HG03039 (cell line): ENCODE measurements around the gene OR8G5.

ENCODE experiments used
- ATAC-seq: cut with Tn5 transposase; IDR thresholded peaks from one replicate; pipeline ENCODE4 v1.9.1; 2021; ENCODE audit warnings: mild to moderate bottlenecking, moderate library complexity; ENCODE audit not compliant: unreplicated experiment

The OR8G5 gene

DNA sequence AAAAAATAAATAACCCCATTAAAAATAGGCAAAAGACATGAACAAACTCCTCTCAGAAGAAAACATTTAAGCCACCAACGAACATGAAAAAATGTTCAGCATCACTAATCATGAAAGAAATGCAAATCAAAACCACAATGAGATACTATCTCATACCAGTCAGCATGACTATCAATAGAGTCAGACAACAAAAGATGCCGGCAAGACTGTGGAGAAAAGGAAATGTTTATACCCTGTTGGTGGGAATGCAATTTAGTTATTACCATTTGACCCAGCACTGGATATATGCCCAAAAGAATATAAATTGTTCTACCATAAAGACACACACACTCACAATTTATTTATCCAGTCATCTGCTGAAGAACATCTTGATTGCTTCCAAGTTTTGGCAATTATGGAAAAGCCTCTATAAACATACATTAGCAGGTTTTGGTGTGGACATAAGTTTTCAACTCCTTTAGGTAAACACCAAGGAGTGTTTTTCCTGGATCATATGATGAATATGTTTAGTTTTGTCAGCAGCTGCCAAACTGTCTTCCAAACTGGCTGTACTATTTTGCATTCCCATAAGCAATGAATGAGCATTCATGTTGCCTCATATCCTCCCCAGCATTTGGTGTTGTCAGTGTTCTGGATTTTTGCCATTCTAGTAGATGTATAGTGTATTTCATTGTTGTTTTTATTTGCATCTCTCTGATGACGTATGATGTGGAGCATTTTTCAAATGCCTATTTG lies 29.6 kb downstream of the OR8G5 start:
- no peak for ATAC-seq

- no peak for ATAC-seq
Measured at GRCh38 chr11:124294687-124295086, 38.5 kb downstream of the OR8G5 start.

DNA sequence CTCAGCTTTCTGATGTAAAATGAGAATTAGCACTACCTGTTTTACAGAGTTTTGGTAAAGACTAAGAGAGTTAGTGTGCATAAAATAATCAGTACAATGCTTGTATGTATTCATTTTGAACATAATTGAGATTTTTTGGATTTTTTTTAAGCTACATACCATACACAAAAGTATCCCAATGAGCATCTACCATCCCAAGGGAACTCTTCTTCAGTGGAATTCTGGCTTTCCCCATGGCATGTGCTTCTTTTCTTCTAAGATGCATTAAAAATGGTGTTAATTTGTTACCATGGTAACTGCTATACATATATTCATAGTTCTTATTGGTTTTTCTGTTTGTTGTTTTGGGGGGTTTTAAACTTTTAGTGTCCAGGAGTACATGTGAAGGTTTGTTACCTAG lies 39.8 kb downstream of the OR8G5 start:
- no peak for ATAC-seq

- no peak for ATAC-seq
Measured at GRCh38 chr11:124297921-124298320, 41.7 kb downstream of the OR8G5 start.

GRCh38 chr11:124301548-124301947 lies 45.4 kb downstream of the OR8G5 start:
- ATAC-seq = no peak

GRCh38 chr11:124302347-124303125 lies 46.4 kb downstream of the OR8G5 start:
- no peak for ATAC-seq

DNA sequence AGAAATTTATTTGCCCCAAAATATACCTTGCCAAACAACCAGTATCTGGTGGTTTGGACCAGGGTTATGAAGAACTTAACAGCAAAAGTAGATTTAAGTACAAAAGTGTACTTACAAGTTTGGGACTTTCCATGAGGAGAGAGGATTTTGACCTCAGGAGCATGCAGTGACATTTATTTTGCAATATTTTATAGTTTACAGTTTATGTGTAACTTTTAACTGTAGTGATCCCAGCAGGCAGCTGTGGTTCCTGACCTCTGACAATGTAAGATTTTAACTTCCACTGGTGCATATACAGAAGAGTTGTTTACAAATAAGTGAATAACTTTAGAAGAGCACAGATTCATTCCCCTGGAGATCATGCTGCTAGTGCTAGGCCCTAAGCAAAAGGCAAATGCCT lies 50.9 kb downstream of the OR8G5 start:
- ATAC-seq = no peak

DNA sequence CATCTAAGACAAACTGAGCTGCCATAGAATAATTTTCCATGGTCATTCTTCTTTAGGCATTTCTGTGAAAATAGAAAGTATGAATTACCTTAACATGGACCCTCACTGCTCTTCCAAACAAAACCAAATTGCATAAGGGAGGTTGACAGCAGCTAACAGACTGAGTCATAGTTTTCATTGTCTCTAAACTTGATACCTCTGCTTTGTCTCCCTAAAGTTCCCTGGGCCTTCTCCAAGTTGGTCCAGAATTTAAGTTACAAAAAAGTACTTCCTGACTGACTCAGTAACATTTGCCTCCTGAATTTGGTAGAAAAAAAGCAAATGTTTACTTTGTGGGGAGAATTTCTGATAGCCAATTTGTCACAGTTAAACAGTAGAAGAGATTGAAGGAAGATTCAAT lies 54.5 kb downstream of the OR8G5 start:
- ATAC-seq = no peak

DNA sequence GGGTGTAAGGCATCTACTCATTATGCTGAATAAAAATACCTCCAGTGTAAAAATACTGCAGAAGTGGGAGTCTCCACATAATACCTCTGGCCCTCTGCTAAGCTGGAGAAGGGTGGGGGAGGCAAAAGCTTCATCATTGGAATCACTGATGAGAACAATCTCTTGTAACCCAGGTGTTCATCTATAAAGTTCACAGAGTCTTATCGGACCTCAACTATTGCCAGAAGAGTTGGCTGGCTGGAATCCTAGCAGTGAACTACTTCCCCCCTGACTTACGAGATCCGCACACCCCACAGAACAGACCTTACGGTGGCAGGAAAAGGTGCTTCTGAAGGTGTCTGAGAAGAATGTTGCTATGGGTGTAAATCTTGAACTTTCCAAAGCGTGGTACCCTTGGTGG lies 55.1 kb downstream of the OR8G5 start:
- no peak for ATAC-seq

- ATAC-seq = no peak
Measured at GRCh38 chr11:124311670-124312069, 55.5 kb downstream of the OR8G5 start.

- ATAC-seq = no peak
Measured at GRCh38 chr11:124313131-124313530, 57.0 kb downstream of the OR8G5 start.

GRCh38 chr11:124313849-124314248 lies 57.7 kb downstream of the OR8G5 start, which contains the start of gene OR8D1:
TSS of gene OR8D1 (minus strand) at chr11:124313949. CDS start at chr11:124310766, 3,183 bp downstream.
- ATAC-seq = no peak

- no peak for ATAC-seq
Measured at GRCh38 chr11:124315052-124315451, 58.9 kb downstream of the OR8G5 start.
